WTC11 (cell line): ENCODE measurements around the gene BLCAP. TPM values are rescaled to one million over a fixed set of nuclear protein-coding genes. Genes with fewer than 3 reads are reported as not detected.
A peak's percentile ranks its signal among the peaks of the same experiment; 100 is the strongest.

Source experiments
- ATAC-seq: fragments of 200-7000 bp; cut with Tn5 transposase; 2 replicates; pipeline ENCODE4 v1.10.0; 2021; ENCODE audit warnings: mild to moderate bottlenecking, moderate library complexity
- CTCF ChIA-PET: fragments of 300-600 bp; sonication (Branson Sonifier 250); formaldehyde crosslinking; loops from one replicate; lab custom pipeline; 2021; ENCODE audit warnings: antibody characterized with exemption; lab: Charles Lee
- POLR2A ChIA-PET: fragments of 350-600 bp; sonication (Branson Sonifier 250); formaldehyde crosslinking; loops from one replicate; lab custom pipeline; 2021; ENCODE audit warnings: antibody characterized with exemption; lab: Charles Lee
- DNase-seq: peaks from one replicate; pipeline ENCODE4 v3.0.0; 2021; ENCODE audit warnings: low spot score
- H3K27ac Mint-ChIP-seq: 2 replicates; pipeline ENCODE4 v1.8.0; 2021; ENCODE audit warnings: mixed read lengths
- H3K27me3 Mint-ChIP-seq: 2 replicates; pipeline ENCODE4 v1.8.0; 2021; ENCODE audit warnings: low read depth, mild to moderate bottlenecking, moderate library complexity, mixed read lengths
- H3K36me3 Mint-ChIP-seq: 2 replicates; pipeline ENCODE4 v1.8.0; 2021; ENCODE audit warnings: mixed read lengths
- H3K4me1 Mint-ChIP-seq: 2 replicates; pipeline ENCODE4 v1.8.0; 2022; ENCODE audit warnings: mixed read lengths
- H3K4me3 Mint-ChIP-seq: 2 replicates; pipeline ENCODE4 v1.8.0; 2021; ENCODE audit warnings: mild to moderate bottlenecking, moderate library complexity, mixed read lengths
- H3K9me3 Mint-ChIP-seq: 2 replicates; pipeline ENCODE4 v1.8.0; 2021; ENCODE audit warnings: mixed read lengths
- E2F4 ChIP-seq: sonication (generic); formaldehyde crosslinking; IDR thresholded peaks from 2 replicates; pipeline ENCODE4 v1.8.1; 2022; ENCODE audit warnings: low read depth, mild to moderate bottlenecking, moderate library complexity, missing genetic modification reagents, borderline replicate concordance
- FOXK1 ChIP-seq: sonication (generic); formaldehyde crosslinking; IDR thresholded peaks from 2 replicates; pipeline ENCODE4 v1.8.0; 2022; ENCODE audit warnings: mild to moderate bottlenecking, moderate library complexity, missing genetic modification reagents
- GTF2I ChIP-seq: fragments of 250-450 bp; sonication (Bioruptor Pico); conservative IDR thresholded peaks from 2 replicates; pipeline ENCODE4 v1.4.0; 2021; ENCODE audit warnings: mild to moderate bottlenecking
- HMGA2 ChIP-seq: fragments of 250-450 bp; sonication (Bioruptor Pico); IDR thresholded peaks from 2 replicates; pipeline ENCODE4 v1.4.0; 2021; ENCODE audit warnings: mild to moderate bottlenecking, moderate library complexity
- IRF2 ChIP-seq: sonication (generic); formaldehyde crosslinking; IDR thresholded peaks from 2 replicates; pipeline ENCODE4 v1.8.0; 2022; ENCODE audit warnings: low read depth, missing genetic modification reagents, borderline replicate concordance
- JUN ChIP-seq: sonication (generic); formaldehyde crosslinking; IDR thresholded peaks from 2 replicates; pipeline ENCODE4 v1.8.0; 2023; ENCODE audit warnings: mild to moderate bottlenecking, missing genetic modification reagents
- MYBL2 ChIP-seq: sonication (generic); formaldehyde crosslinking; IDR thresholded peaks from 2 replicates; pipeline ENCODE4 v1.8.1; 2023; ENCODE audit warnings: mild to moderate bottlenecking, moderate library complexity, missing genetic modification reagents
- NFYB ChIP-seq: sonication (generic); formaldehyde crosslinking; conservative IDR thresholded peaks from 2 replicates; pipeline ENCODE4 v1.8.0; 2022; ENCODE audit warnings: low read depth, missing genetic modification reagents
- TCF7 ChIP-seq: sonication (generic); formaldehyde crosslinking; IDR thresholded peaks from 2 replicates; pipeline ENCODE4 v1.8.0; 2022; ENCODE audit warnings: mild to moderate bottlenecking, low read depth, missing genetic modification reagents, moderate library complexity
- TEAD1 ChIP-seq: sonication (generic); formaldehyde crosslinking; IDR thresholded peaks from 2 replicates; pipeline ENCODE4 v1.8.0; 2022; ENCODE audit warnings: mild to moderate bottlenecking, missing genetic modification reagents
- ZMAT4 ChIP-seq: fragments of 250-450 bp; sonication (Bioruptor Pico); IDR thresholded peaks from 2 replicates; pipeline ENCODE4 v1.9.0; 2021; ENCODE audit warnings: mild to moderate bottlenecking
- ZNF138 ChIP-seq: sonication (generic); formaldehyde crosslinking; conservative IDR thresholded peaks from 2 replicates; pipeline ENCODE4 v1.8.1; 2022; ENCODE audit warnings: mild to moderate bottlenecking, moderate library complexity, missing genetic modification reagents
- ZNF263 ChIP-seq: sonication (generic); formaldehyde crosslinking; IDR thresholded peaks from 2 replicates; pipeline ENCODE4 v1.8.1; 2022; ENCODE audit warnings: low read depth, mild to moderate bottlenecking, moderate library complexity, missing genetic modification reagents
- ZNF512 ChIP-seq: sonication (generic); formaldehyde crosslinking; IDR thresholded peaks from 2 replicates; pipeline ENCODE4 v1.8.1; 2022; ENCODE audit warnings: missing genetic modification reagents, borderline replicate concordance
- total RNA-seq: library from RNA; stranded (reverse); gene quantifications from 3 replicates; pipeline ENCODE4 v1.2.3, GENCODE V29; 2021
- TF ChIP-seq, protein P1 (sequence below): sonication (generic); formaldehyde crosslinking; IDR thresholded peaks from 2 replicates; pipeline ENCODE4 v1.8.0; 2023; ENCODE audit warnings: mild to moderate bottlenecking, missing genetic modification reagents
- TF ChIP-seq, protein P2 (sequence below): sonication (generic); formaldehyde crosslinking; IDR thresholded peaks from 2 replicates; pipeline ENCODE4 v1.8.0; 2022; ENCODE audit warnings: mild to moderate bottlenecking, missing genetic modification reagents

BLCAP gene
- total RNA-seq, 1 experiment from 2014 or later, result 85.6 TPM

DNA sequence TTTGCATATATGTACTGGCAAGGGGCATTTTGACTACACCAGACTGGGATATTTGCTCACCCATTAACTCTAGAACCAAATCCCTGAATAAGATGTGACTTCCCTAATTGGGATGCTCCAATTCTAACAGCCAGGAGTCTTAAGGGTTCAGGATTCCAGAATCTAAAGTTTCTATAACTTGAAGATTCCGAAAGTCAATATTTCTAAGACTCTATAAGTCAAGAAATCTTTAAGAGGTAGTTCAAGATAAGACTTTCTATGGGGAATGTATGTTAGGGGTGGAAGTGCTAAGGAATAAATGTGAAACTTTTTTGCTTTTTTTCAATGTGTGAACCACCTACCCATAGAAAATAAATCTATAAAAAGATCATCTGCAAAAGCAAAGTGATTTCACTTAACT lies 42.7 kb upstream of the BLCAP start:
- Mint-ChIP-seq H3K27ac (no peak overlapping the region), H3K4me3 (no peak overlapping the region), H3K4me1 (peaks cover 48% of the 10 kb centered on the region), H3K27me3 (peaks cover 6% of the 10 kb centered on the region; the same call in 1 of the 2 replicates), H3K36me3 (no peaks in the 10 kb centered on the region), H3K9me3 (no peaks in the 10 kb centered on the region)
- POLR2A ChIA-PET, result no interaction called here
- TF ChIP-seq TEAD1 (no peak), ZNF138 (CRISPR knock-in tag) (no peak), NFYB (CRISPR knock-in tag) (no peak), HMGA2 (CRISPR knock-in tag) (no peak), FOXK1 (CRISPR knock-in tag) (no peak), ZMAT4 (CRISPR knock-in tag) (no peak), ZNF263 (CRISPR knock-in tag) (no peak)
- TF ChIP-seq, protein P1, sequence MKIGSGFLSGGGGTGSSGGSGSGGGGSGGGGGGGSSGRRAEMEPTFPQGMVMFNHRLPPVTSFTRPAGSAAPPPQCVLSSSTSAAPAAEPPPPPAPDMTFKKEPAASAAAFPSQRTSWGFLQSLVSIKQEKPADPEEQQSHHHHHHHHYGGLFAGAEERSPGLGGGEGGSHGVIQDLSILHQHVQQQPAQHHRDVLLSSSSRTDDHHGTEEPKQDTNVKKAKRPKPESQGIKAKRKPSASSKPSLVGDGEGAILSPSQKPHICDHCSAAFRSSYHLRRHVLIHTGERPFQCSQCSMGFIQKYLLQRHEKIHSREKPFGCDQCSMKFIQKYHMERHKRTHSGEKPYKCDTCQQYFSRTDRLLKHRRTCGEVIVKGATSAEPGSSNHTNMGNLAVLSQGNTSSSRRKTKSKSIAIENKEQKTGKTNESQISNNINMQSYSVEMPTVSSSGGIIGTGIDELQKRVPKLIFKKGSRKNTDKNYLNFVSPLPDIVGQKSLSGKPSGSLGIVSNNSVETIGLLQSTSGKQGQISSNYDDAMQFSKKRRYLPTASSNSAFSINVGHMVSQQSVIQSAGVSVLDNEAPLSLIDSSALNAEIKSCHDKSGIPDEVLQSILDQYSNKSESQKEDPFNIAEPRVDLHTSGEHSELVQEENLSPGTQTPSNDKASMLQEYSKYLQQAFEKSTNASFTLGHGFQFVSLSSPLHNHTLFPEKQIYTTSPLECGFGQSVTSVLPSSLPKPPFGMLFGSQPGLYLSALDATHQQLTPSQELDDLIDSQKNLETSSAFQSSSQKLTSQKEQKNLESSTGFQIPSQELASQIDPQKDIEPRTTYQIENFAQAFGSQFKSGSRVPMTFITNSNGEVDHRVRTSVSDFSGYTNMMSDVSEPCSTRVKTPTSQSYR, result no peak
- DNase-seq (no peak), ATAC-seq (no peak)
- CTCF ChIA-PET, result no interaction called here

- no peak for TF ChIP-seq MYBL2 (CRISPR knock-in tag)
- Mint-ChIP-seq H3K27me3 (peaks cover 6% of the 10 kb centered on the region; the same call in 1 of the 2 replicates), H3K9me3 (no peaks in the 10 kb centered on the region), H3K27ac (peak overlapping the region; percentile 80), H3K4me3 (peak overlapping the region; percentile 69), H3K4me1 (peaks cover 55% of the 10 kb centered on the region), H3K36me3 (no peaks in the 10 kb centered on the region)
- POLR2A ChIA-PET, result no interaction called here
- CTCF ChIA-PET, result interaction anchor here (0.9 to 2.9 kb wide), 7 partner anchors 8 to 653 kb away, joined by 3 to 15 read pairs (median 3); no protein-coding TSS in a partner anchor
- ATAC-seq (peak; percentile 45), DNase-seq (peak; percentile 46)
Measured at GRCh38 chr20:37567671-37568588, 40.3 kb upstream of the BLCAP start.

DNA sequence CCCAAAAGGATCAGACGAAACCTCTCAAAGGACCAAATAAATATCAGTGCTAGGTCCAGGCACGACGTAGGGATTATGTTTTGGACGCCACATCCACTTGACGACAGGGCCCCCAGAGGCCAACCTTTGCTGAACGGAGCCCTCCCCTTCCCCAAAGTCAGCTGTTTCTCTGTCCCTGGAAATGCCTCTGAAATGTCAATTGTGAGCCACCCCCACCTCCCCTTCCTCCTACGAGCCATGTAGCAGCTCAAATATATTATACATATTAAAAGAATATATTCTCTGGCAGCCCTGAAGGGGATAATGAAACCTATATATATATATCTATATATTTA lies 39.6 kb upstream of the BLCAP start:
- H3K27ac Mint-ChIP-seq, result no peak overlapping the region
- POLR2A ChIA-PET, result no interaction called here
- CTCF ChIA-PET, result interaction anchor here (0.9 to 2.9 kb wide), 7 partner anchors 9 to 654 kb away, joined by 3 to 15 read pairs (median 3); no protein-coding TSS in a partner anchor
- peaks cover 55% of the 10 kb centered on the region for H3K4me1 Mint-ChIP-seq
- H3K4me3 Mint-ChIP-seq, result peak overlapping the region; percentile 39
- ATAC-seq (no peak), DNase-seq (no peak)
- peaks cover 6% of the 10 kb centered on the region; the same call in 1 of the 2 replicates for H3K27me3 Mint-ChIP-seq
- no peaks in the 10 kb centered on the region for H3K9me3 Mint-ChIP-seq
- TF ChIP-seq E2F4 (CRISPR knock-in tag), result no peak
- no peak for TF ChIP-seq ZNF512 (CRISPR knock-in tag)
- TF ChIP-seq JUN (CRISPR knock-in tag), result no peak
- no peak for TF ChIP-seq GTF2I (CRISPR knock-in tag)
- no peak for TF ChIP-seq TCF7 (CRISPR knock-in tag)
- TF ChIP-seq, protein P2, sequence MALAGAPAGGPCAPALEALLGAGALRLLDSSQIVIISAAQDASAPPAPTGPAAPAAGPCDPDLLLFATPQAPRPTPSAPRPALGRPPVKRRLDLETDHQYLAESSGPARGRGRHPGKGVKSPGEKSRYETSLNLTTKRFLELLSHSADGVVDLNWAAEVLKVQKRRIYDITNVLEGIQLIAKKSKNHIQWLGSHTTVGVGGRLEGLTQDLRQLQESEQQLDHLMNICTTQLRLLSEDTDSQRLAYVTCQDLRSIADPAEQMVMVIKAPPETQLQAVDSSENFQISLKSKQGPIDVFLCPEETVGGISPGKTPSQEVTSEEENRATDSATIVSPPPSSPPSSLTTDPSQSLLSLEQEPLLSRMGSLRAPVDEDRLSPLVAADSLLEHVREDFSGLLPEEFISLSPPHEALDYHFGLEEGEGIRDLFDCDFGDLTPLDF, result no peak
- no peak for TF ChIP-seq IRF2 (CRISPR knock-in tag)
- no peaks in the 10 kb centered on the region for H3K36me3 Mint-ChIP-seq
